ENCODE results near the gene SNRPD2. TPM values are rescaled to one million over a fixed set of nuclear protein-coding genes. Genes with fewer than 3 reads are reported as not detected.
A peak's percentile ranks its signal among the peaks of the same experiment; 100 is the strongest.

Gene SNRPD2
- polyA plus RNA-seq, 1 donor (not counting 4 experiments of a cell fraction or from before 2014, with no cell fraction given) = 1,051 TPM

DNA sequence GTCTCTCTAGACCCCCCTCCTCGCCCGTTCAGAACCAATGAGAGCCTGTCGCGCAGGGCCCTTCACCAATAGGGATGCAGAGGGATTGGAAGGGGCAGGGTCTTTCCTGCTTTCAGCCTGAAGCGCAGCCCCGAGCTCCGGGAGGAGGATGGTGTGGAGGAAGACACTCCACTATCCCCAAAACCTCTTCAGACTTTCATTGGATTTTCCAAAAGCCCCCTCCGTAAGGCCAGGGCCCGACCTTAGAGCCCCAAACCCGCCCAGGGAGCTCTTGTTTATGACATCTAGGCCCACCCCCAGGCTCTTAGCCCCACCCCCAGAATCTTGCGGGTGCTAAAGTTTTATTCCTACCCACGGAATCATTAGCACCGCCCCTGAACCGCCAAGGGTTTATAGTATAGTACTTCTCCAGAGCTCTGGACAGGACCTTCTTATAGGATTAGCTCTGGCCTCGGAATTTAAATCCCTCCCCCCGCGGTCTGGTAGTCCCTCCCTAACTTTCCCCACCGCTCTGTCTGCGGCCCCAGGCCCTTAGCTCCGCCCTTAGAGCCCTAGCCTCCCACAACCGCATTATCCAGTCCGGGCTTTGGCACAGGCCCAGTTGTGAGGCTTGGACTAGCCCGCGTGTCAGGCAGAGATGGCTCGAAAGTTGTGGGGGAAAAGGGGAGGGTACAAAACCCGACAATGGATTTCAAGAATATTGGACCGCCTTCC, 46.0 kb downstream of the SNRPD2 start:
- FAIRE-seq (no peak), DNase-seq (ENCODE audit: low read depth, low spot score) (no peak)
- peaks cover 2% of the 10 kb centered on the region for H3K27me3 ChIP-seq (ENCODE audit: control insufficient read depth, extremely low read depth, insufficient read depth, low read length)
- H3K4me3 ChIP-seq (ENCODE audit: control insufficient read depth in 2 of 3, extremely low read depth in 1 of 3, insufficient read depth in 2 of 3, low read depth in 1 of 3, low read length in 3 of 3) = peak overlapping the region in 2 of 3 experiments; percentile 10 to 16
- no peaks in the 10 kb centered on the region for H3K9me1 ChIP-seq (ENCODE audit: control insufficient read depth, extremely low read depth, insufficient read depth, low read length)
- no peak overlapping the region for H3K9ac ChIP-seq (ENCODE audit: control insufficient read depth, extremely low read depth, insufficient read depth, low read length)
- peak overlapping the region; percentile 49 for H3K4me2 ChIP-seq (ENCODE audit: control insufficient read depth, extremely low read depth, insufficient read depth, low read depth, low read length)
- H2AFZ ChIP-seq (ENCODE audit: control insufficient read depth, low read length) = peak overlapping the region; percentile 29
- dilution Hi-C loops (cut with MboI; ENCODE audit: extremely low pct_ligation_motif_present, low sequenced_read_pairs) = no loop called here
- no peaks in the 10 kb centered on the region for H3K79me2 ChIP-seq (ENCODE audit: control insufficient read depth, insufficient read depth, low read length)
- H4K20me1 ChIP-seq (ENCODE audit: control insufficient read depth, extremely low read depth, insufficient read depth, low read length) = no peaks in the 10 kb centered on the region
- TF ChIP-seq EZH2 (IDR thresholded peaks at IDR 0.05; ENCODE audit: low read length) = no peak
- TF ChIP-seq, protein P1, sequence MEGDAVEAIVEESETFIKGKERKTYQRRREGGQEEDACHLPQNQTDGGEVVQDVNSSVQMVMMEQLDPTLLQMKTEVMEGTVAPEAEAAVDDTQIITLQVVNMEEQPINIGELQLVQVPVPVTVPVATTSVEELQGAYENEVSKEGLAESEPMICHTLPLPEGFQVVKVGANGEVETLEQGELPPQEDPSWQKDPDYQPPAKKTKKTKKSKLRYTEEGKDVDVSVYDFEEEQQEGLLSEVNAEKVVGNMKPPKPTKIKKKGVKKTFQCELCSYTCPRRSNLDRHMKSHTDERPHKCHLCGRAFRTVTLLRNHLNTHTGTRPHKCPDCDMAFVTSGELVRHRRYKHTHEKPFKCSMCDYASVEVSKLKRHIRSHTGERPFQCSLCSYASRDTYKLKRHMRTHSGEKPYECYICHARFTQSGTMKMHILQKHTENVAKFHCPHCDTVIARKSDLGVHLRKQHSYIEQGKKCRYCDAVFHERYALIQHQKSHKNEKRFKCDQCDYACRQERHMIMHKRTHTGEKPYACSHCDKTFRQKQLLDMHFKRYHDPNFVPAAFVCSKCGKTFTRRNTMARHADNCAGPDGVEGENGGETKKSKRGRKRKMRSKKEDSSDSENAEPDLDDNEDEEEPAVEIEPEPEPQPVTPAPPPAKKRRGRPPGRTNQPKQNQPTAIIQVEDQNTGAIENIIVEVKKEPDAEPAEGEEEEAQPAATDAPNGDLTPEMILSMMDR (optimal IDR thresholded peaks at IDR 0.05 in 1 of 3, IDR thresholded peaks at IDR 0.05 in 1 of 3, conservative IDR thresholded peaks at IDR 0.05 in 1 of 3; ENCODE audit: extremely low read depth in 1 of 3, insufficient read depth in 2 of 3, low read length in 3 of 3) = no peak
- H3K4me1 ChIP-seq (ENCODE audit: control insufficient read depth, extremely low read depth, insufficient read depth, low read length) = peaks cover 23% of the 10 kb centered on the region
- no peaks in the 10 kb centered on the region for H3K9me3 ChIP-seq (ENCODE audit: control insufficient read depth, low read depth, low read length)
- no peaks in the 10 kb centered on the region for H3K36me3 ChIP-seq (ENCODE audit: control insufficient read depth in 2 of 2, extremely low read depth in 1 of 2, insufficient read depth in 2 of 2, low read length in 2 of 2)
- H3K27ac ChIP-seq (ENCODE audit: control insufficient read depth, insufficient read depth, low read length) = no peak overlapping the region

DNA sequence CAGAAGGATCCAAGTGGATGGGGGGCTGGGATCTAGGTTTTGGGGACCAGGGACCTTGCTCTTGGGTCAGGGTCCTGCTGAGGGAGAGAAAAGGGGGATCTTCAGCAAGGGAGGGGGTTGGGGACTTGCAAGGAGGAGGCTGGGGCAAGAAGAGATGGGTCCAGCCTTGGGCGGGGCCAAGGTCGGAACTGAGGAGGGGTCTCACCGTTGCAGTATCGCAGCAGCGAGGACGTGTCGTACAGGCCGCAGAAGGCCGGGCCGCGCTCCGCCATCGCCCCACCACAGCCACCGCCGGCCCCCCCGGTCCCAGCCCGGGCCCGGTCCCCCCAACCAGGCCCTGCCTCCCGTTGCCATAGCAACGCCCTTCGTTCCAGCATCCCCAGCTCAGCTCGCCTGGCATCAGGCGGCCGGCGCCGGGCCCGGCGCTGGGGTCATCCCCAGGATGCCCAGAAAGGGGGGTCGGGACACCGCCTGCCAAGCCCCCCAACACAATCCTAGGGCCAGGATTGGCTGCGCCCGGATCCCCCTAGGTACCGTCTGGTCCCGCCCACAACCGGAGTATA, 46.6 kb downstream of the SNRPD2 start:
- Histone ChIP-seq H3K27me3 (ENCODE audit: control insufficient read depth, extremely low read depth, insufficient read depth, low read length) (peaks cover 2% of the 10 kb centered on the region), H3K4me2 (ENCODE audit: control insufficient read depth, extremely low read depth, insufficient read depth, low read depth, low read length) (peak overlapping the region; percentile 49), H3K9me3 (ENCODE audit: control insufficient read depth, low read depth, low read length) (no peaks in the 10 kb centered on the region), H3K36me3 (ENCODE audit: control insufficient read depth in 2 of 2, extremely low read depth in 1 of 2, insufficient read depth in 2 of 2, low read length in 2 of 2) (no peaks in the 10 kb centered on the region), H3K4me3 (ENCODE audit: control insufficient read depth in 2 of 3, extremely low read depth in 1 of 3, insufficient read depth in 2 of 3, low read depth in 1 of 3, low read length in 3 of 3) (no peak overlapping the region), H3K9ac (ENCODE audit: control insufficient read depth, extremely low read depth, insufficient read depth, low read length) (no peak overlapping the region), H3K27ac (ENCODE audit: control insufficient read depth, insufficient read depth, low read length) (no peak overlapping the region), H3K4me1 (ENCODE audit: control insufficient read depth, extremely low read depth, insufficient read depth, low read length) (peaks cover 23% of the 10 kb centered on the region), H3K9me1 (ENCODE audit: control insufficient read depth, extremely low read depth, insufficient read depth, low read length) (no peaks in the 10 kb centered on the region), H2AFZ (ENCODE audit: control insufficient read depth, low read length) (no peak overlapping the region), H3K79me2 (ENCODE audit: control insufficient read depth, insufficient read depth, low read length) (no peaks in the 10 kb centered on the region), H4K20me1 (ENCODE audit: control insufficient read depth, extremely low read depth, insufficient read depth, low read length) (no peaks in the 10 kb centered on the region)
- DNase-seq (ENCODE audit: low read depth, low spot score) = no peak
- FAIRE-seq = no peak
- no peak for TF ChIP-seq EZH2 (IDR thresholded peaks at IDR 0.05; ENCODE audit: low read length)
- TF ChIP-seq, protein P1 (optimal IDR thresholded peaks at IDR 0.05 in 1 of 3, IDR thresholded peaks at IDR 0.05 in 1 of 3, conservative IDR thresholded peaks at IDR 0.05 in 1 of 3; ENCODE audit: extremely low read depth in 1 of 3, insufficient read depth in 2 of 3, low read length in 3 of 3) = no peak
- dilution Hi-C loops (cut with MboI; ENCODE audit: extremely low pct_ligation_motif_present, low sequenced_read_pairs) = no loop called here

Data from keratinocyte (primary cell).